CD4-positive, CD25-positive, alpha-beta regulatory T cell (primary cell): ENCODE measurements around the gene YARS1. TPM values are rescaled to one million over a fixed set of nuclear protein-coding genes. Genes with fewer than 3 reads are reported as not detected.

Experiments used
- ATAC-seq, 2 donors: fragments of 150-1000 bp; cut with Tn5 transposase; one replicate each; pipeline ENCODE4 v1.10.0; 2021; ENCODE audit warnings: low read depth in 2 of 2, moderate number of reproducible peaks in 2 of 2, moderate library complexity in 1 of 2
- DNase-seq, 3 donors: peaks; one replicate each; pipeline versions ENCODE4 v3.0.0 to v3.0.0-alpha.2; 2012 to 2022; ENCODE audit warnings: mixed read lengths in 1 of 3
- H3K27ac ChIP-seq: one replicate; pipeline ENCODE4 v1.7.0; 2013; ENCODE audit warnings: mild to moderate bottlenecking, low read length; ENCODE audit not compliant: insufficient read depth, poor library complexity, severe bottlenecking
- H3K27me3 ChIP-seq: one replicate; pipeline ENCODE4 v1.7.0; 2013; ENCODE audit warnings: low read length; ENCODE audit not compliant: control insufficient read depth, insufficient read depth
- H3K36me3 ChIP-seq: one replicate; pipeline ENCODE4 v1.7.0; 2013; ENCODE audit warnings: mild to moderate bottlenecking, low read length, moderate library complexity; ENCODE audit not compliant: control insufficient read depth, insufficient read depth
- H3K4me1 ChIP-seq: 2 replicates; pipeline ENCODE4 v1.7.0; 2013; ENCODE audit warnings: mild to moderate bottlenecking, low read length; ENCODE audit not compliant: insufficient read depth, control insufficient read depth, poor library complexity, severe bottlenecking
- H3K4me3 ChIP-seq: one replicate; pipeline ENCODE4 v1.7.0; 2013; ENCODE audit warnings: low read depth, mild to moderate bottlenecking, low read length, moderate library complexity
- H3K9me3 ChIP-seq, 2 experiments: 1 replicate in 1 of 2; 2 replicates in 1 of 2; pipeline ENCODE4 v1.7.0; 2013; ENCODE audit warnings: low read length in 2 of 2, mild to moderate bottlenecking in 1 of 2, moderate library complexity in 1 of 2; ENCODE audit not compliant: control insufficient read depth in 2 of 2
- H3K27ac Mint-ChIP-seq, 3 donors: one replicate each; pipeline ENCODE4 v1.8.0; 2020 to 2022; ENCODE audit warnings: mild to moderate bottlenecking in 3 of 3, mixed read lengths in 3 of 3, moderate library complexity in 2 of 3
- H3K27me3 Mint-ChIP-seq: one replicate; pipeline ENCODE4 v1.8.0; 2022; ENCODE audit warnings: mild to moderate bottlenecking, mixed read lengths
- H3K36me3 Mint-ChIP-seq: one replicate; pipeline ENCODE4 v1.8.0; 2020; ENCODE audit warnings: mixed read lengths
- H3K4me1 Mint-ChIP-seq, 4 donors: one replicate each; pipeline ENCODE4 v1.8.0; 2020 to 2022; ENCODE audit warnings: mixed read lengths in 4 of 4, mild to moderate bottlenecking in 1 of 4
- H3K4me3 Mint-ChIP-seq, 4 donors: one replicate each; pipeline ENCODE4 v1.8.0; 2020 to 2022; ENCODE audit warnings: mild to moderate bottlenecking in 4 of 4, mixed read lengths in 4 of 4, moderate library complexity in 3 of 4
- H3K9me3 Mint-ChIP-seq, 7 donors: one replicate each; pipeline ENCODE4 v1.8.0; 2020 to 2022; ENCODE audit warnings: mixed read lengths in 7 of 7, mild to moderate bottlenecking in 3 of 7, moderate library complexity in 2 of 7
- polyA plus RNA-seq, 4 donors: library from polyadenylated mRNA; unstranded; fragments of 300-500 nt; fragmentation: Illumina TruSeq; gene quantifications; one replicate each; pipeline ENCODE4 v1.2.3, GENCODE V29; 2021
- total RNA-seq: library from RNA; stranded (reverse); gene quantifications from one replicate; pipeline ENCODE4 v1.2.3, GENCODE V29; 2022

The YARS1 gene
- total and polyA plus RNA-seq, 5 donors from 2014 or later: 47.3 to 111 (median 59.7) TPM

- H3K36me3 Mint-ChIP-seq: peaks cover 31% of the 10 kb centered on the region
- H3K4me3 Mint-ChIP-seq: no peak overlapping the region
- H3K27ac Mint-ChIP-seq: no peak overlapping the region
- Histone ChIP-seq H3K27me3 (no peaks in the 10 kb centered on the region), H3K36me3 (peaks cover 31% of the 10 kb centered on the region), H3K9me3 (no peaks in the 10 kb centered on the region), H3K4me3 (no peak overlapping the region), H3K27ac (no peak overlapping the region), H3K4me1 (no peaks in the 10 kb centered on the region)
- no peak for DNase-seq
- H3K4me1 Mint-ChIP-seq: peaks cover 0 to 3% (median 0%) of the 10 kb centered on the region in 4 donors
- ATAC-seq: no peak
- no peaks in the 10 kb centered on the region for H3K27me3 Mint-ChIP-seq
- no peaks in the 10 kb centered on the region for H3K9me3 Mint-ChIP-seq
Measured at GRCh38 chr1:32859915-32860314, 42.8 kb upstream of the YARS1 start.

- Histone ChIP-seq H3K27me3 (no peaks in the 10 kb centered on the region), H3K4me3 (no peak overlapping the region), H3K36me3 (peaks cover 36% of the 10 kb centered on the region), H3K9me3 (no peaks in the 10 kb centered on the region), H3K4me1 (no peaks in the 10 kb centered on the region), H3K27ac (no peak overlapping the region)
- no peaks in the 10 kb centered on the region for H3K27me3 Mint-ChIP-seq
- H3K4me3 Mint-ChIP-seq: no peak overlapping the region
- H3K4me1 Mint-ChIP-seq: peaks cover 0 to 6% (median 2%) of the 10 kb centered on the region in 4 donors
- no peak overlapping the region for H3K27ac Mint-ChIP-seq
- H3K9me3 Mint-ChIP-seq: no peaks in the 10 kb centered on the region
- ATAC-seq: no peak
- H3K36me3 Mint-ChIP-seq: peaks cover 37% of the 10 kb centered on the region
- DNase-seq: no peak
Measured at GRCh38 chr1:32858791-32859190, 41.6 kb upstream of the YARS1 start.

DNA sequence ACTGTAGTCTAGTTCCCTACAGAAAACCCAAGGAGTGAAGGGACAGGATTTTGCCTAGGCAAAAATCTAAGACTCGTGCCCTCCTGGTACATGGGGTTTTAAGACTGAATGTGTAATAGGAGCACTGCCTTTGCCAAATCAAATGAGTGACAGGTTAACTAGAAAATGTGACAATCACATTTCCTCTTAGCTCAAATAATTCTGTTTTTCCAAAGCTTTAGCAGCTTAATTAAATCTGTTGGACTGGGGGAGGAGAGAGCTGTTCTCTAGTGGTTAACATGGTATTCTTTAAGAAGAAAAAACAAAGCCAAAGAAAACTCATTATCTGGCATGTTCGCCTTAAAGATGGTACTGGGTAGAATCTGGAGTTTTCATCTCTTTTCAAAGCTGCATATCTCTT lies 41.0 kb upstream of the YARS1 start:
- Mint-ChIP-seq H3K27ac (no peak overlapping the region), H3K4me1 (peaks cover 0 to 6% (median 2%) of the 10 kb centered on the region in 4 donors), H3K27me3 (no peaks in the 10 kb centered on the region), H3K36me3 (peaks cover 37% of the 10 kb centered on the region), H3K4me3 (no peak overlapping the region), H3K9me3 (no peaks in the 10 kb centered on the region)
- no peaks in the 10 kb centered on the region for H3K9me3 ChIP-seq
- H3K27me3 ChIP-seq: no peaks in the 10 kb centered on the region
- no peaks in the 10 kb centered on the region for H3K4me1 ChIP-seq
- DNase-seq (no peak), ATAC-seq (no peak)
- peaks cover 34% of the 10 kb centered on the region for H3K36me3 ChIP-seq
- H3K4me3 ChIP-seq: no peak overlapping the region
- no peak overlapping the region for H3K27ac ChIP-seq

- H3K27me3 ChIP-seq: no peaks in the 10 kb centered on the region
- no peaks in the 10 kb centered on the region for H3K9me3 Mint-ChIP-seq
- H3K36me3 Mint-ChIP-seq: peaks cover 31% of the 10 kb centered on the region
- peaks cover 30% of the 10 kb centered on the region for H3K36me3 ChIP-seq
- H3K4me1 ChIP-seq: no peaks in the 10 kb centered on the region
- peaks cover 0 to 5% (median 2%) of the 10 kb centered on the region in 4 donors for H3K4me1 Mint-ChIP-seq
- DNase-seq (no peak), ATAC-seq (no peak)
- H3K4me3 ChIP-seq: no peak overlapping the region
- H3K27ac Mint-ChIP-seq: no peak overlapping the region
- no peaks in the 10 kb centered on the region for H3K9me3 ChIP-seq
- no peaks in the 10 kb centered on the region for H3K27me3 Mint-ChIP-seq
- no peak overlapping the region for H3K27ac ChIP-seq
- no peak overlapping the region for H3K4me3 Mint-ChIP-seq
Measured at GRCh38 chr1:32855861-32856617, 38.9 kb upstream of the YARS1 start.

DNA sequence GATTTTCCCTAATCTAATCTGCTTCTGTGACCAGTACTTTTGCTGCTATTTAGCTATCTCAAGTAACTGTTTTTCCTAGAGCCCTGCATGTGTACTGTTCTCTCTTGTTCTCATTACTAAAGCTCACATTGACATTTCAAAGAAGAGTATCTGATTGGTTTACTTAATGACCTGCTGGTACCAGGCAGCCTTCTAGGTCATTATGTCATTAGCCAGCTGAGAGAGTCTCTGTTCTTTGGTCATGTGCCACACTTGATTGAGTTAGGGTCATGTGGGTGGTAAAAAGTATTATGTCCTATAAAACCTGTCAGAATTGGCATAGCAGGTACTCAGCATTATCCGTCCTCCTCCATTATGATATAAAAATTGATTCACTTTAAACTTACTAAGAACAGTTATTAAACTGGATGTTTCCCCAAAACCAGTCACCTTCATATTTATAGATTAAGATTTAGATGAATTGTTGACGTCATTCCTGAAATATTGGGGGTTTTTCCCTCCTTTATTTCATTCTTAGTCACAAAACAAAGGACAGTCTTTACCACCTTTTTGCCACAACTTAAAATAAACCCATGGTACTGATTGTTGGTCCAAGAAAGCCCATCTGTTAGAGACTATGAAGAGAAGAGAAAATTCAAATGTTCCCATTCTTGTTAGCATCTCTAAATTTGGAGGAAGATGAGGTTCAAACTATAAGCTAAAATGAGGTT lies 31.4 kb upstream of the YARS1 start:
- no peaks in the 10 kb centered on the region for H3K27me3 Mint-ChIP-seq
- peaks cover 26% of the 10 kb centered on the region for H3K36me3 Mint-ChIP-seq
- H3K4me3 ChIP-seq: no peak overlapping the region
- H3K4me1 Mint-ChIP-seq: peaks cover 0 to 6% (median 0%) of the 10 kb centered on the region in 4 donors
- DNase-seq (no peak), ATAC-seq (no peak)
- H3K27ac ChIP-seq: no peak overlapping the region
- H3K4me3 Mint-ChIP-seq: no peak overlapping the region
- no peaks in the 10 kb centered on the region for H3K27me3 ChIP-seq
- peaks cover 0 to 2% (median 0%) of the 10 kb centered on the region in 7 donors for H3K9me3 Mint-ChIP-seq
- H3K4me1 ChIP-seq: no peaks in the 10 kb centered on the region
- peaks cover 20% of the 10 kb centered on the region for H3K36me3 ChIP-seq
- H3K27ac Mint-ChIP-seq: no peak overlapping the region
- no peaks in the 10 kb centered on the region for H3K9me3 ChIP-seq

GRCh38 chr1:32831878-32832277 lies 14.7 kb upstream of the YARS1 start:
- Histone ChIP-seq H3K36me3 (peaks cover 75% of the 10 kb centered on the region), H3K4me1 (no peaks in the 10 kb centered on the region), H3K9me3 (no peaks in the 10 kb centered on the region), H3K27ac (no peak overlapping the region), H3K4me3 (no peak overlapping the region), H3K27me3 (no peaks in the 10 kb centered on the region)
- no peaks in the 10 kb centered on the region for H3K27me3 Mint-ChIP-seq
- H3K4me1 Mint-ChIP-seq: peaks cover 0 to 27% (median 9%) of the 10 kb centered on the region in 4 donors
- peak overlapping the region in 1 of 3 donors; percentile 30 for H3K27ac Mint-ChIP-seq
- ATAC-seq (no peak), DNase-seq (no peak)
- no peaks in the 10 kb centered on the region for H3K9me3 Mint-ChIP-seq
- H3K36me3 Mint-ChIP-seq: peaks cover 62% of the 10 kb centered on the region
- H3K4me3 Mint-ChIP-seq: peak overlapping the region in 1 of 4 donors; percentile 54

DNA sequence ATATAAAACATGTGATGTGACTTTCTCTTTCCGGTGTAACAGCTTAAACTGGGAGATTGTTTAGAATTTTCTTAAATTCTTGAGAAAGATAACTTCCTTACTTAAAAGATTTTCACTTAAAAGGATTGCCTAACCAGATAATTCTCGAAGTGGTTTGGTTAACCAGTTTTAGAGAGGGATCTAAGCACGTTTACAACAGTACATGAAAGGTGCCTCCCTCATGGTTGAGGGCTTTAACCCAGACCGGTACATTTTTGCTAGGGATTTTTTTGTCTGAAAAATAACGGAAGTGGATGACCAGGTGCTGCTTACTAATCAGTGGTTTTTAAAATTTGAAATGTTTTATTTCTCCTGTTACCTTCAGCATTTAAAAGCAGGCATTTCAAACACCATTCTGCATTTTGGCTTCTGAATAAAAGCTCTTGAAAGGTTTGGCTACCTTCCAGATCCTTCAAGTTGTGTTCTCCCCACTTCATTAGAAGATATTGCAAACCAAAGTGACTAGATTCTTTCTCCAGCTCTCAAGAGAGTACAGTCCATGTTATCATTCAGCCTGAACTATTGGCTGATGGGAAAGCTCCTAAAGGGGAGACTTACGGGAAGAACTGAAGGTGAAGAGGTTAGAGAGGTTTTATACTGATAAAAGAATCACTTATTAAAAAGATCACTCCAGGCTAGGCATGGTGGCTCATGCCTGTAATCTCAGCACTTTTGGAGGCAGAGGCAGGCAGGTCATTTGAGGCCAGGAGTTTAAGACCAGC lies 13.1 kb upstream of the YARS1 start:
- Mint-ChIP-seq H3K4me3 (no peak overlapping the region), H3K9me3 (no peaks in the 10 kb centered on the region), H3K27ac (peak overlapping the region in 1 of 3 donors; percentile 56), H3K36me3 (peaks cover 66% of the 10 kb centered on the region), H3K4me1 (peaks cover 0 to 22% (median 12%) of the 10 kb centered on the region in 4 donors), H3K27me3 (no peaks in the 10 kb centered on the region)
- ATAC-seq (no peak), DNase-seq (no peak)
- Histone ChIP-seq H3K27ac (no peak overlapping the region), H3K27me3 (no peaks in the 10 kb centered on the region), H3K4me1 (no peaks in the 10 kb centered on the region), H3K9me3 (no peaks in the 10 kb centered on the region), H3K4me3 (no peak overlapping the region), H3K36me3 (peaks cover 83% of the 10 kb centered on the region)
